Activated naive CD8-positive, alpha-beta T cell (primary cell): ENCODE measurements around the gene NHLRC4.

Source experiments
- H3K27ac Mint-ChIP-seq: one replicate; pipeline ENCODE4 v1.8.0; 2021; ENCODE audit warnings: mixed read lengths
- H3K27me3 Mint-ChIP-seq: one replicate; pipeline ENCODE4 v1.8.0; 2021; ENCODE audit warnings: mixed read lengths
- H3K36me3 Mint-ChIP-seq: one replicate; pipeline ENCODE4 v1.8.0; 2021; ENCODE audit warnings: mixed read lengths
- H3K4me1 Mint-ChIP-seq: one replicate; pipeline ENCODE4 v1.8.0; 2021; ENCODE audit warnings: low read depth, mixed read lengths
- H3K4me3 Mint-ChIP-seq: one replicate; pipeline ENCODE4 v1.8.0; 2021; ENCODE audit warnings: mild to moderate bottlenecking, mixed read lengths
- H3K9me3 Mint-ChIP-seq: one replicate; pipeline ENCODE4 v1.8.0; 2021; ENCODE audit warnings: low read depth, mixed read lengths

NHLRC4 gene

GRCh38 chr16:564690-565418, 2.0 kb upstream of the NHLRC4 start:
- H3K27ac Mint-ChIP-seq = no peak overlapping the region
- no peaks in the 10 kb centered on the region for H3K36me3 Mint-ChIP-seq
- no peaks in the 10 kb centered on the region for H3K9me3 Mint-ChIP-seq
- H3K4me1 Mint-ChIP-seq = peaks cover 17% of the 10 kb centered on the region
- H3K27me3 Mint-ChIP-seq = peaks cover 2% of the 10 kb centered on the region
- no peak overlapping the region for H3K4me3 Mint-ChIP-seq

DNA sequence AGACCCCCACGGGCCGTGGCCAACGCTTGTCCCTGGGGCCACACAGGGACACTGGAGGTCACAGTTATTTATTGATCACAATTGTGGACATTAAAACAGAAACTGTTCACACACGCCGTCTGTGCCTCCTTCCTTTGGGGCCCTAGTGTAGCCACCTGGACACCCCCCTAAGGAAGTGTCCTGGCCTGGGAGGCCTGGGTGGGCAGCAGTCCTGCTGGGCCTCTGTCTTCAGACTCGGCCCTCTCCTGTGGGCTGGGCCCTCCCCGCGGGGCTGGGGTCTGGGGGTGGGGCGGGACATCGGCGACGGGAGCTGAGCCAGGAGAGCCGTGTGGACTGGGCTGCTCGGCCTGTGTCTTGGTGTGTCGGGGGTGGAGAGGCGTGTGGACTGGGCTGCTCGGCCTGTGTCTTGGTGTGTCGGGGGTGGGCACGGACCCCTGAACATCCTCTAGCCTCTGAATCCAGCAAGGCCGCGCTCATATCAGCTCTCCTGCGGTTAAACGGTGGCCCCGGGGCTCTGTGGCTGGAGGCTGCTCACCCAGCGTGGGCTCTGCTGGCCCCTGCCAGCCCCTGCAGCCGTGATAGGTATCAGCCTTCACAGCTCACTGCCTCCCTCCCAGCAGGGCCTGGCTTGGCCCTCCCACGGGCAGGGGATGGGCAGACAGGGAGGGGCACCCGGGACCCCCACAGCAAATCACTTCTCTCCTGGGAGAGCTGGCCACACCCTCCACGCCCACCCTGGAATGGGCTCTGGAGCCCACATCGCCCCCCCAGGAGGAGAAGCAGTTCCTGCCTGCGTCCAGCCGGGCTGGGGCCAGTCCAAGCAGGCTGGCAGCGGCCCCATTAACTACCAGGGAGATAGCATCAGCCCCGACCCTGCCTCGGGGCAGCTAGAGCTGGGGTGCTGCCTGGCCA, 1.1 kb upstream of the NHLRC4 start:
- H3K36me3 Mint-ChIP-seq = no peaks in the 10 kb centered on the region
- peaks cover 18% of the 10 kb centered on the region for H3K4me1 Mint-ChIP-seq
- H3K9me3 Mint-ChIP-seq = no peaks in the 10 kb centered on the region
- H3K4me3 Mint-ChIP-seq = no peak overlapping the region
- H3K27me3 Mint-ChIP-seq = peaks cover 2% of the 10 kb centered on the region
- H3K27ac Mint-ChIP-seq = no peak overlapping the region

DNA sequence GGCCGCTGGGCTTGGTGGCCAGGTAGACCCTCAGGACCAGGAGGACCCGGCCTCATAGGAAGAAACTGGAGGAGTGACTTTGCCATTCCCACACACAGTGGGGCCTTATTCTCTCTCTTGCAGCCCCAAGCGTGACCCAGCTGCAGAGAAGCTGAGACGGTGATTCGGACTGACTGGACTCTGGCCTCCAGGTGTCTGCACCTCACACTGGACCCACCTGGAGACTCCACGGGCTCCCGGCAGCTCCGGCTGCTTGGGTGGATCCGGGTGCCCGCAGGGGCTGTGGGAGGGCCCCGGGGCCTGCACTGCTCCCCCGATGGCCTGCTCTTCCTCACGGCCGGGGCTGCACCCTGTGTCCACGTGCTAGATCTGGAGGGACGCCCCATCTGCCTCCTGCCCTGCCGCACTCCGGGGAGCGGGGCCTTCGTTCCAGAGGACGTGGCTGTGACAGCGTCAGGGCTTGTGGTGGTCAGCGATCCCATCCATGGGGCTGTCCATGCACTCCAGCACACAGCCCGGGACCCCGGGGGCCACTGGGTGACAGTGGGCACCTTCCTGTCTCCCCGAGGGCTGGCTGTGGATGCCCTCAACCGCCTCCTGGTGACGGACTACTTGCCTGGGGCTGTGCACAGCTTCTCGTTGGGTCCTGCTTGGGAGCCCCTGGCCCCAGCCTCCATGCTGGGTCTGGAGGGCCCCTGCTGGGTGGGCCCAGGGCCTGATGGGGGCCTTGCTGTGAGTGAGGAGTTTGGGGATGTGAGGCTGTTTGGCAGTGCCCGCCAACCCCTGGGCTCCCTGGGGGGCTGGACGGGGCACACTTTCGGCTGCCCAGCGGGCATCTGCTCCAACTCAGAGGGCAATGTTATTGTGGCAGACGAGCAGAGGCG, 810 bp downstream of the NHLRC4 start:
- H3K27me3 Mint-ChIP-seq = no peaks in the 10 kb centered on the region
- peak overlapping the region; percentile 77 for H3K4me3 Mint-ChIP-seq
- H3K4me1 Mint-ChIP-seq = peaks cover 31% of the 10 kb centered on the region
- no peaks in the 10 kb centered on the region for H3K36me3 Mint-ChIP-seq
- H3K27ac Mint-ChIP-seq = peak overlapping the region; percentile 72
- H3K9me3 Mint-ChIP-seq = no peaks in the 10 kb centered on the region

DNA sequence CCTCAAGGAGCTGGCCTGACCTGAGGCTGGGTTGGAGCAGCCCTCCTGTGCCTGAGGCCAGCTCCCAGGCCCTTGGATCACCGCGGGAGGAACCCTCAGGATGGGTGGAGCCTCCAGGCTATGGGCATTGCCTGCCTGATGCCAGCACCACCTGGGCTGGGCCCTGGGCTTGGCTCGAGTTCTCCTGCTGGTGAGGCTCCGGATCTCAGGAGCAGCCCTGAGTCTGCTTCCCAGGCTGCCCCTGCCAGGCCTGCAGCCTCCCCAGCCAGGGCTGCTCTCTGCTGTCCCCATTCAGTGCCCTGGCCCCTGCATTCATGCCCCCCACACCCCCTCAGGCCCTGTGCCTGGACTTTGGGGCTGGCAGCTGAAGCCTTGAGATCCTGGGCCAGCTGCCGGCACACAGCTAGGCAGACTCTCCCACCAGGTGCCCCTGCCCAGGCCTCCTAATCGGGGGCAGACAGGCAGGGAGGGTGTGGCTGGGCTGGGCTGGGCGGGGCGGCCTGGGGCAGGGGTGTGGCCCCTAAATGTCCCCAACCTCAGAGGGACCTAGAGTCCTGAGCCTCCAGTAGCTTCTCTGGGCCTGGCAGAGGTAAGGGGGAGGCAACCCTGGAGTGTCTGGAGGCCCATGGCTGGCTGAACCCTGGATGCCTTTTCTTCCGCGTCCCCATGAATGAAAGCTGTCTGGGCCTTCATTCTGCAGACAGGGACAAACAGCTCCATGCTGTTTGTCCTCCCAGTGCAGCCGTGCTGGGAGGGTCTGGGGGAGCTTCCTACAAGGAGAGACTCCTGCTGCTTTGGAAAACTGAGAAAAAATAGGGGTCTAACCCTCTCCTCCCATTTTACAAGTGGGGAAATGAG, 1.8 kb downstream of the NHLRC4 start:
- Mint-ChIP-seq H3K4me1 (peaks cover 31% of the 10 kb centered on the region), H3K36me3 (no peaks in the 10 kb centered on the region), H3K4me3 (peak overlapping the region; percentile 88), H3K27ac (peak overlapping the region; percentile 89), H3K27me3 (no peaks in the 10 kb centered on the region), H3K9me3 (no peaks in the 10 kb centered on the region)

- Mint-ChIP-seq H3K9me3 (no peaks in the 10 kb centered on the region), H3K4me1 (peaks cover 31% of the 10 kb centered on the region), H3K27ac (peak within 1 kb of the TSS; percentile 89), H3K27me3 (no peaks in the 10 kb centered on the region), H3K4me3 (peak within 1 kb of the TSS; percentile 88), H3K36me3 (no peaks in the 10 kb centered on the region)
Observed at GRCh38 chr16:569445-570254, 2.8 kb downstream of the NHLRC4 start, which contains the start of gene PIGQ. PIGQ (plus strand) TSS chr16:569968; CDS start chr16:574075, 4,107 bp downstream.

DNA sequence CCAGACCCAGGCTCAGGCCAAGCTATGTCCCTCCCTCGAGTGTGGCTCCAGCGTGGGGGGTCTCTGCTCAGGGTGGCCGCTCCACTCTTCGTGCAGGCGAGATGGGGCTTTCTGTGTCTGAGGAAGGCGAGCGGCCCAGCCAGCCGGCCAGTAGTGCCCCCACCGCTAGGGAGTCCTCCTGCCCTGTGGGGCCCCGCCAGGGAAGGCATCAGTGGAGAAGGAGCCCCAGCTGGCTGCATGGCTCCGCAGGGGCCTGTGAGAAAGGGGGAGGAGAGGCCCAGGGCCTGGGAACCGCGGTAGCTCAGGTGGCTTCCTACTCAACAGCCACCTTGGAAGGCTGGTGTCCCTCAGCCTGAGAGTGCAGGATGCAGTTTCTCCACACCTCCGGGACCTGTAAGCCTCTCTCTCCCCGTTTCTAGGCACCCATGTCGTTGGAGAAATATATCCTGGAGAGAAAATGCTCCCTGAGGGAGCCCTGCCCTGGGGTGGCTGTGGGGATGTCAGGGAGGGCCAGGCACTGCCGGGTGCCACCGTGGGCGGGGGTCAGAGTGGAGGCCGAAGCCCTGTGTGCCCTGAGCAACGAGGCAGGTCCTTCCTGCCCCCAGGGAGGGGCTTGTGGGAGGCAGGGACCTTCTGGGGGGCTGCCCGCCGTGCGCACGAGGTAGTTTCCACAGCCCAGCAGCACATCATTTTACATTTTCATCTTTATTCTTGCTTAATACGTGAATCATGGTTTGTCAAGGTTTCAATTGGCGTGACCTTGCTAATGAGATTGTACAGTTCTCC, 6.3 kb downstream of the NHLRC4 start:
- no peaks in the 10 kb centered on the region for H3K9me3 Mint-ChIP-seq
- no peaks in the 10 kb centered on the region for H3K36me3 Mint-ChIP-seq
- no peak overlapping the region for H3K4me3 Mint-ChIP-seq
- peaks cover 21% of the 10 kb centered on the region for H3K4me1 Mint-ChIP-seq
- H3K27ac Mint-ChIP-seq = no peak overlapping the region
- no peaks in the 10 kb centered on the region for H3K27me3 Mint-ChIP-seq

GRCh38 chr16:574021-574760, 7.4 kb downstream of the NHLRC4 start:
- no peaks in the 10 kb centered on the region for H3K36me3 Mint-ChIP-seq
- peaks cover 17% of the 10 kb centered on the region for H3K4me1 Mint-ChIP-seq
- H3K27me3 Mint-ChIP-seq = no peaks in the 10 kb centered on the region
- H3K9me3 Mint-ChIP-seq = no peaks in the 10 kb centered on the region
- no peak overlapping the region for H3K27ac Mint-ChIP-seq
- no peak overlapping the region for H3K4me3 Mint-ChIP-seq

DNA sequence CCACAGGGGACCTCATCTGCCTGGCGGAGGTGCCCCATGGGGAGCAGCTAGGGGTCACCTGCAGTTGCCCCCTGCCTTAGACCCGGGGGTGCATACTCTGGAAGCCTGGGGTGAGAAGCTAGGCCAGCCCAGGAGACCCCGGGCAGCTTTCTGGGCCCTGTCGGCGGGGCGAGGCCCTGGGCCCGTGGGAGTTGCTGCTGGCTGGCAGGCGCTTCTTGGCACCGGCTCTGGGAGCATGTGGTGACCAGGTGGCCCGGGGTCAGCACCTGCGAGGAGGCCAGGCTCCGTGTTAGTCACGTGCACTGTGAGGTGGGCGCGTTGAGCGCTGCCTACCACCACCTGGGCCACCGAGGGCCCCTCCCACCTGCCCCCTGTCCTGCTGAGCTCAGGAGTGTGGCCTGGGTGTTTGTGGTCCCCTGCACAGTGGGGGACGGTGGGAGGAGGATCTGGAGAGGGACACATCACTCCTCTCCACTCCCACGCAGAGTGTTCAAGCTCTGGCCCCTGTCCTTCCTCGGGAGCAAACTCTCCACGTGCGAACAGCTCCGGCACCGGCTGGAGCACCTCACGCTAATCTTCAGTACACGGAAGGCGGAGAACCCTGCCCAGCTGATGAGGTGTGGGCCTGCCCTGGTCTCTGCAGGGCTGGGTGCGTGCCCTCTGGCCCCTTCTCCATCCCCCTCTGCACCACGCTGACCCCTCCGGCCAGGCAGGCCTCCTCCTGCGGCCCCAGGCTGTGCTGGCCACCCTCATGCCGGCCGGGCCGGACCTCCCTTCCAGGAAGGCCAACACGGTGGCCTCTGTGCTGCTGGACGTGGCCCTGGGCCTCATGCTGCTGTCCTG, 8.8 kb downstream of the NHLRC4 start:
- Mint-ChIP-seq H3K27ac (no peak overlapping the region), H3K27me3 (no peaks in the 10 kb centered on the region), H3K9me3 (no peaks in the 10 kb centered on the region), H3K4me1 (peaks cover 14% of the 10 kb centered on the region), H3K4me3 (no peak overlapping the region), H3K36me3 (no peaks in the 10 kb centered on the region)

GRCh38 chr16:576197-576822, 9.5 kb downstream of the NHLRC4 start:
- no peak overlapping the region for H3K4me3 Mint-ChIP-seq
- H3K27ac Mint-ChIP-seq = no peak overlapping the region
- H3K9me3 Mint-ChIP-seq = no peaks in the 10 kb centered on the region
- no peaks in the 10 kb centered on the region for H3K36me3 Mint-ChIP-seq
- H3K4me1 Mint-ChIP-seq = peaks cover 7% of the 10 kb centered on the region
- H3K27me3 Mint-ChIP-seq = no peaks in the 10 kb centered on the region

GRCh38 chr16:576823-577201, 10.0 kb downstream of the NHLRC4 start:
- H3K36me3 Mint-ChIP-seq = no peaks in the 10 kb centered on the region
- H3K4me1 Mint-ChIP-seq = peaks cover 2% of the 10 kb centered on the region
- no peak overlapping the region for H3K27ac Mint-ChIP-seq
- no peak overlapping the region for H3K4me3 Mint-ChIP-seq
- H3K27me3 Mint-ChIP-seq = no peaks in the 10 kb centered on the region
- H3K9me3 Mint-ChIP-seq = no peaks in the 10 kb centered on the region

DNA sequence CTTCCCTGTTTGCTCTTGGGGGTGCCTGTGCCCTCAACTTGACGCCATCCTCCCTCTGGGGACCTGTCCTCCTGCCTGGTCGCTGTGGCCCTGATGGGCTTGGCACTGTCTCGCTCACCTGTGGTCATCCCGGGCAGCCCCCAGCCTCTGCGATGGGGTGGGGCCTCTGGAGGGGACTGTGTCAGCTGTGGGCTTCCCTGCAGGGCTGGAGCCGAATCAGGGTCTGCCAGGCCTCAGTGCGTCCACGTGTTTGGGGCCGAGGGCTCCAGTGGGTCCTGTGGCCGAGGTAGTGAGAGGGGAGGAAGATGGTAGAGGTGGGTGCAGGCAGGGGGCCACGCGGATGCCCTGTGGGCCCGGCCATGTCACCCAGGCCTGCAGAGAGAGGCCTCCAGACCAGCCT, 11.0 kb downstream of the NHLRC4 start:
- H3K4me3 Mint-ChIP-seq = no peak overlapping the region
- H3K9me3 Mint-ChIP-seq = no peaks in the 10 kb centered on the region
- H3K4me1 Mint-ChIP-seq = no peaks in the 10 kb centered on the region
- no peaks in the 10 kb centered on the region for H3K36me3 Mint-ChIP-seq
- no peaks in the 10 kb centered on the region for H3K27me3 Mint-ChIP-seq
- no peak overlapping the region for H3K27ac Mint-ChIP-seq
